Measurements from ENCODE around the gene GPATCH2.

Gene GPATCH2

GRCh38 chr1:217563179-217563578 is 67.7 kb downstream of the GPATCH2 start:
- no peak overlapping the region for H2AFZ ChIP-seq (ENCODE audit: low read length)
- H3K27me3 ChIP-seq (ENCODE audit: insufficient read depth, low read length), result no peaks in the 10 kb centered on the region
- H3K79me2 ChIP-seq (ENCODE audit: insufficient read depth, low read length), result no peaks in the 10 kb centered on the region
- no peaks in the 10 kb centered on the region for H4K20me1 ChIP-seq (ENCODE audit: insufficient read depth, low read length)
- no peak overlapping the region for H3K4me2 ChIP-seq (ENCODE audit: low read length)
- TF ChIP-seq EZH2 (IDR thresholded peaks at IDR 0.05; ENCODE audit: borderline replicate concordance, low read length) (no peak), CTCF (IDR thresholded peaks at IDR 0.05; ENCODE audit: low read length) (no peak)
- H3K4me1 ChIP-seq (ENCODE audit: insufficient read depth, low read length, severe bottlenecking), result no peaks in the 10 kb centered on the region
- H3K27ac ChIP-seq (ENCODE audit: low read depth, low read length, poor library complexity, severe bottlenecking), result no peak overlapping the region
- no peaks in the 10 kb centered on the region for H3F3A ChIP-seq (ENCODE audit: insufficient read depth, low read length)
- no peaks in the 10 kb centered on the region for H3K9me2 ChIP-seq (ENCODE audit: low read depth, low read length)
- no peaks in the 10 kb centered on the region for H3K36me3 ChIP-seq (ENCODE audit: insufficient read depth, low read length)
- H3K9me3 ChIP-seq (ENCODE audit: low read length), result no peaks in the 10 kb centered on the region
- no peak overlapping the region for H3K9ac ChIP-seq (ENCODE audit: low read length)
- H3K4me3 ChIP-seq (ENCODE audit: low read depth, low read length, poor library complexity, severe bottlenecking), result no peak overlapping the region

GRCh38 chr1:217562229-217562878 is 68.5 kb downstream of the GPATCH2 start:
- Histone ChIP-seq H3K4me1 (ENCODE audit: insufficient read depth, low read length, severe bottlenecking) (no peaks in the 10 kb centered on the region), H3K79me2 (ENCODE audit: insufficient read depth, low read length) (no peaks in the 10 kb centered on the region), H3K9me3 (ENCODE audit: low read length) (no peaks in the 10 kb centered on the region), H3K4me2 (ENCODE audit: low read length) (no peak overlapping the region), H3K36me3 (ENCODE audit: insufficient read depth, low read length) (no peaks in the 10 kb centered on the region), H3K4me3 (ENCODE audit: low read depth, low read length, poor library complexity, severe bottlenecking) (no peak overlapping the region), H4K20me1 (ENCODE audit: insufficient read depth, low read length) (no peaks in the 10 kb centered on the region), H3K9ac (ENCODE audit: low read length) (no peak overlapping the region), H3F3A (ENCODE audit: insufficient read depth, low read length) (no peaks in the 10 kb centered on the region), H2AFZ (ENCODE audit: low read length) (no peak overlapping the region), H3K9me2 (ENCODE audit: low read depth, low read length) (no peaks in the 10 kb centered on the region), H3K27me3 (ENCODE audit: insufficient read depth, low read length) (no peaks in the 10 kb centered on the region), H3K27ac (ENCODE audit: low read depth, low read length, poor library complexity, severe bottlenecking) (no peak overlapping the region)
- TF ChIP-seq CTCF (IDR thresholded peaks at IDR 0.05; ENCODE audit: low read length), result no peak
- no peak for TF ChIP-seq EZH2 (IDR thresholded peaks at IDR 0.05; ENCODE audit: borderline replicate concordance, low read length)

GRCh38 chr1:217561446-217561845 is 69.4 kb downstream of the GPATCH2 start:
- H3K9me3 ChIP-seq (ENCODE audit: low read length), result no peaks in the 10 kb centered on the region
- no peaks in the 10 kb centered on the region for H3K36me3 ChIP-seq (ENCODE audit: insufficient read depth, low read length)
- H2AFZ ChIP-seq (ENCODE audit: low read length), result no peak overlapping the region
- no peaks in the 10 kb centered on the region for H3K79me2 ChIP-seq (ENCODE audit: insufficient read depth, low read length)
- no peaks in the 10 kb centered on the region for H3K9me2 ChIP-seq (ENCODE audit: low read depth, low read length)
- no peaks in the 10 kb centered on the region for H4K20me1 ChIP-seq (ENCODE audit: insufficient read depth, low read length)
- no peak overlapping the region for H3K9ac ChIP-seq (ENCODE audit: low read length)
- no peak overlapping the region for H3K27ac ChIP-seq (ENCODE audit: low read depth, low read length, poor library complexity, severe bottlenecking)
- H3K4me2 ChIP-seq (ENCODE audit: low read length), result no peak overlapping the region
- no peak overlapping the region for H3K4me3 ChIP-seq (ENCODE audit: low read depth, low read length, poor library complexity, severe bottlenecking)
- no peaks in the 10 kb centered on the region for H3K27me3 ChIP-seq (ENCODE audit: insufficient read depth, low read length)
- no peaks in the 10 kb centered on the region for H3K4me1 ChIP-seq (ENCODE audit: insufficient read depth, low read length, severe bottlenecking)
- no peaks in the 10 kb centered on the region for H3F3A ChIP-seq (ENCODE audit: insufficient read depth, low read length)
- TF ChIP-seq EZH2 (IDR thresholded peaks at IDR 0.05; ENCODE audit: borderline replicate concordance, low read length) (no peak), CTCF (IDR thresholded peaks at IDR 0.05; ENCODE audit: low read length) (no peak)
